Measurements from ENCODE around the gene CCL7. TPM values are rescaled to one million over a fixed set of nuclear protein-coding genes. Genes with fewer than 3 reads are reported as not detected.

Gene CCL7
- total RNA-seq, 2 donors from 2014 or later = not detected

- intact Hi-C loops (cut with DNase I) = no loop called here
- Histone ChIP-seq H3K4me1 (replicated peaks) (no peaks in the 10 kb centered on the region), H3K27me3 (replicated peaks; ENCODE audit: insufficient read depth) (no peaks in the 10 kb centered on the region), H3K27ac (no peak overlapping the region), H3K9me3 (no peaks in the 10 kb centered on the region), H3K36me3 (no peaks in the 10 kb centered on the region), H3K4me3 (no peak overlapping the region)
- DNase-seq (ENCODE audit: low spot score) = no peak
- TF ChIP-seq POLR2AphosphoS5 (IDR thresholded peaks at IDR 0.05) (no peak), POLR2A (IDR thresholded peaks at IDR 0.05) (no peak)
- TF ChIP-seq, protein P1, sequence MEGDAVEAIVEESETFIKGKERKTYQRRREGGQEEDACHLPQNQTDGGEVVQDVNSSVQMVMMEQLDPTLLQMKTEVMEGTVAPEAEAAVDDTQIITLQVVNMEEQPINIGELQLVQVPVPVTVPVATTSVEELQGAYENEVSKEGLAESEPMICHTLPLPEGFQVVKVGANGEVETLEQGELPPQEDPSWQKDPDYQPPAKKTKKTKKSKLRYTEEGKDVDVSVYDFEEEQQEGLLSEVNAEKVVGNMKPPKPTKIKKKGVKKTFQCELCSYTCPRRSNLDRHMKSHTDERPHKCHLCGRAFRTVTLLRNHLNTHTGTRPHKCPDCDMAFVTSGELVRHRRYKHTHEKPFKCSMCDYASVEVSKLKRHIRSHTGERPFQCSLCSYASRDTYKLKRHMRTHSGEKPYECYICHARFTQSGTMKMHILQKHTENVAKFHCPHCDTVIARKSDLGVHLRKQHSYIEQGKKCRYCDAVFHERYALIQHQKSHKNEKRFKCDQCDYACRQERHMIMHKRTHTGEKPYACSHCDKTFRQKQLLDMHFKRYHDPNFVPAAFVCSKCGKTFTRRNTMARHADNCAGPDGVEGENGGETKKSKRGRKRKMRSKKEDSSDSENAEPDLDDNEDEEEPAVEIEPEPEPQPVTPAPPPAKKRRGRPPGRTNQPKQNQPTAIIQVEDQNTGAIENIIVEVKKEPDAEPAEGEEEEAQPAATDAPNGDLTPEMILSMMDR (IDR thresholded peaks at IDR 0.05) = no peak
- WGBS = 93% methylated on average over 2 of the region's 2 CpGs
Measured at GRCh38 chr17:34301986-34302385, 32.0 kb downstream of the CCL7 start.

GRCh38 chr17:34302636-34303035 is 32.6 kb downstream of the CCL7 start:
- TF ChIP-seq POLR2AphosphoS5 (IDR thresholded peaks at IDR 0.05) (no peak), POLR2A (IDR thresholded peaks at IDR 0.05) (no peak)
- TF ChIP-seq, protein P1 (IDR thresholded peaks at IDR 0.05) = no peak
- Histone ChIP-seq H3K27ac (no peak overlapping the region), H3K9me3 (no peaks in the 10 kb centered on the region), H3K36me3 (no peaks in the 10 kb centered on the region), H3K4me1 (replicated peaks) (no peaks in the 10 kb centered on the region), H3K27me3 (replicated peaks; ENCODE audit: insufficient read depth) (no peaks in the 10 kb centered on the region), H3K4me3 (no peak overlapping the region)
- DNase-seq (ENCODE audit: low spot score) = no peak
- 97% methylated on average over 1 of the region's 1 CpG for WGBS
- intact Hi-C loops (cut with DNase I) = no loop called here

DNA sequence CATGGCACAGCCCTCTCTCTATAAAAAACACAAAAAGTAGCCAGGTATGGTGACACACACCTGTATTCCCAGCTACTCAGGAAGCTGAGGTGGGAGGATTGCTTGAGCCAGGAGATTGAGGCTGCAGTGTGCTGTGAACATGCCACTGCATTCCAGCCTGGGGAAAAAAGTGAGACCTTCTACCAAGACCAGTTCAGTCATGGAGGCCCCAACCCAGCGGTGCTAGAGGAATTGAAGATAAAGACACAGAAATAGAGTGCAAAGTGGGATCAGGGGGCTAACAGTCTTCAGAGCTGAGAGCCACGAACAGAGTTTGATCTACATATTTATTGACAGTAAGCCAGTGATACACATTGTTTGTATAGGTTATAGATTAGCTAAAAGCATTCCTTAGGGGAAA is 33.6 kb downstream of the CCL7 start:
- Histone ChIP-seq H3K27me3 (replicated peaks; ENCODE audit: insufficient read depth) (no peaks in the 10 kb centered on the region), H3K36me3 (no peaks in the 10 kb centered on the region), H3K4me1 (replicated peaks) (no peaks in the 10 kb centered on the region), H3K27ac (no peak overlapping the region), H3K4me3 (no peak overlapping the region), H3K9me3 (no peaks in the 10 kb centered on the region)
- DNase-seq (ENCODE audit: low spot score) = no peak
- TF ChIP-seq POLR2AphosphoS5 (IDR thresholded peaks at IDR 0.05) (no peak), POLR2A (IDR thresholded peaks at IDR 0.05) (no peak)
- TF ChIP-seq, protein P1 (IDR thresholded peaks at IDR 0.05) = no peak
- WGBS = 88% methylated on average over 2 of the region's 2 CpGs
- intact Hi-C loops (cut with DNase I) = no loop called here

GRCh38 chr17:34305061-34305460 is 35.0 kb downstream of the CCL7 start:
- TF ChIP-seq, protein P1 (IDR thresholded peaks at IDR 0.05) = no peak
- TF ChIP-seq POLR2A (IDR thresholded peaks at IDR 0.05) (no peak), POLR2AphosphoS5 (IDR thresholded peaks at IDR 0.05) (no peak)
- Histone ChIP-seq H3K4me1 (replicated peaks) (no peaks in the 10 kb centered on the region), H3K36me3 (no peaks in the 10 kb centered on the region), H3K27ac (no peak overlapping the region), H3K27me3 (replicated peaks; ENCODE audit: insufficient read depth) (no peaks in the 10 kb centered on the region), H3K9me3 (no peaks in the 10 kb centered on the region), H3K4me3 (no peak overlapping the region)
- intact Hi-C loops (cut with DNase I) = no loop called here
- DNase-seq (ENCODE audit: low spot score) = no peak
- WGBS = 96% methylated on average over 4 of the region's 4 CpGs

- no peak overlapping the region for H3K27ac ChIP-seq
- no peak overlapping the region for H3K4me3 ChIP-seq
- no peaks in the 10 kb centered on the region for H3K4me1 ChIP-seq (replicated peaks)
- H3K36me3 ChIP-seq = no peaks in the 10 kb centered on the region
- no peaks in the 10 kb centered on the region for H3K27me3 ChIP-seq (replicated peaks; ENCODE audit: insufficient read depth)
- no peaks in the 10 kb centered on the region for H3K9me3 ChIP-seq
- TF ChIP-seq, protein P1 (IDR thresholded peaks at IDR 0.05) = no peak
- TF ChIP-seq POLR2A (IDR thresholded peaks at IDR 0.05) (no peak), POLR2AphosphoS5 (IDR thresholded peaks at IDR 0.05) (no peak)
- no peak for DNase-seq (ENCODE audit: low spot score)
- intact Hi-C loops (cut with DNase I) = loop anchor here (2.0 kb wide), 1 partner anchor 105 kb away; no protein-coding TSS in a partner anchor
Measured at GRCh38 chr17:34305606-34306005, 35.6 kb downstream of the CCL7 start.
